ENCODE results near the gene AGMO.

DNA sequence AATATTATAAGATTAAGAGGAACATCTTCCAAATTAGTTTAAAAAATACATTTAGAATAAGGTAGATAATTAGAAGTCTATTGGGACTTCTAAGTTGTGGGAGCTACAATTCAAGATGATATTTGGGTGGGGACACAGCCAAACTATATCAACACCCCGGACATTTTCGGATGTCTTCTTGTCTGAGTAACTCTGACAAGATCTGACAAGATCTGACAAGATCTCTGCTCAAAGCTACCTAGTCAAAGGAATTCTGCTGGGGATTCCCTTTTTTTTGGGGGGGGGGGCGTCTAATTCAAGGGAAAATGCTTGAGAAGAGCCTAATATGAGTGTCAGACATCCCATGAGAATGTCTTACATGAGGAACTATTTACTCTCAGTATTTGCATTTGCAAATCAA, 5.2 kb upstream of the AGMO start:
- TF ChIP-seq HDAC6 (IDR thresholded peaks at IDR 0.05; ENCODE audit: unreplicated experiment) (no peak), GABPA (IDR thresholded peaks at IDR 0.05; ENCODE audit: low read depth) (no peak), PAX5 (IDR thresholded peaks at IDR 0.05; ENCODE audit: borderline replicate concordance, low read depth, low read length) (no peak), CBX3 (IDR thresholded peaks at IDR 0.05; ENCODE audit: borderline replicate concordance, low read depth) (no peak), EZH2 (IDR thresholded peaks at IDR 0.05; ENCODE audit: borderline replicate concordance, control insufficient read depth, low read depth, low read length) (no peak), ZNF207 (IDR thresholded peaks at IDR 0.05; ENCODE audit: borderline replicate concordance) (no peak), GATAD2B (conservative IDR thresholded peaks at IDR 0.05; ENCODE audit: low read depth) (no peak), POLR2AphosphoS5 (IDR thresholded peaks at IDR 0.05; ENCODE audit: low read length) (no peak), POLR2A (IDR thresholded peaks at IDR 0.05; ENCODE audit: low read depth, low read length) (no peak), MYC (IDR thresholded peaks at IDR 0.05; ENCODE audit: insufficient read depth, insufficient read length, insufficient replicate concordance, low read length, severe bottlenecking) (no peak), NR2C2 (IDR thresholded peaks at IDR 0.05; ENCODE audit: borderline replicate concordance, control insufficient read depth, insufficient read length, low read depth) (no peak)
- TF ChIP-seq, protein P1, sequence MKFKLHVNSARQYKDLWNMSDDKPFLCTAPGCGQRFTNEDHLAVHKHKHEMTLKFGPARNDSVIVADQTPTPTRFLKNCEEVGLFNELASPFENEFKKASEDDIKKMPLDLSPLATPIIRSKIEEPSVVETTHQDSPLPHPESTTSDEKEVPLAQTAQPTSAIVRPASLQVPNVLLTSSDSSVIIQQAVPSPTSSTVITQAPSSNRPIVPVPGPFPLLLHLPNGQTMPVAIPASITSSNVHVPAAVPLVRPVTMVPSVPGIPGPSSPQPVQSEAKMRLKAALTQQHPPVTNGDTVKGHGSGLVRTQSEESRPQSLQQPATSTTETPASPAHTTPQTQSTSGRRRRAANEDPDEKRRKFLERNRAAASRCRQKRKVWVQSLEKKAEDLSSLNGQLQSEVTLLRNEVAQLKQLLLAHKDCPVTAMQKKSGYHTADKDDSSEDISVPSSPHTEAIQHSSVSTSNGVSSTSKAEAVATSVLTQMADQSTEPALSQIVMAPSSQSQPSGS (IDR thresholded peaks at IDR 0.05; ENCODE audit: low read length): no peak
- TF ChIP-seq, protein P2, sequence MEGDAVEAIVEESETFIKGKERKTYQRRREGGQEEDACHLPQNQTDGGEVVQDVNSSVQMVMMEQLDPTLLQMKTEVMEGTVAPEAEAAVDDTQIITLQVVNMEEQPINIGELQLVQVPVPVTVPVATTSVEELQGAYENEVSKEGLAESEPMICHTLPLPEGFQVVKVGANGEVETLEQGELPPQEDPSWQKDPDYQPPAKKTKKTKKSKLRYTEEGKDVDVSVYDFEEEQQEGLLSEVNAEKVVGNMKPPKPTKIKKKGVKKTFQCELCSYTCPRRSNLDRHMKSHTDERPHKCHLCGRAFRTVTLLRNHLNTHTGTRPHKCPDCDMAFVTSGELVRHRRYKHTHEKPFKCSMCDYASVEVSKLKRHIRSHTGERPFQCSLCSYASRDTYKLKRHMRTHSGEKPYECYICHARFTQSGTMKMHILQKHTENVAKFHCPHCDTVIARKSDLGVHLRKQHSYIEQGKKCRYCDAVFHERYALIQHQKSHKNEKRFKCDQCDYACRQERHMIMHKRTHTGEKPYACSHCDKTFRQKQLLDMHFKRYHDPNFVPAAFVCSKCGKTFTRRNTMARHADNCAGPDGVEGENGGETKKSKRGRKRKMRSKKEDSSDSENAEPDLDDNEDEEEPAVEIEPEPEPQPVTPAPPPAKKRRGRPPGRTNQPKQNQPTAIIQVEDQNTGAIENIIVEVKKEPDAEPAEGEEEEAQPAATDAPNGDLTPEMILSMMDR (IDR thresholded peaks at IDR 0.05 in 2 of 3, conservative IDR thresholded peaks at IDR 0.05 in 1 of 3; ENCODE audit: control insufficient read depth in 2 of 3, extremely low read depth in 1 of 3, insufficient read depth in 1 of 3, low read depth in 3 of 3, low read length in 3 of 3): no peak
- TF ChIP-seq, protein P3, sequence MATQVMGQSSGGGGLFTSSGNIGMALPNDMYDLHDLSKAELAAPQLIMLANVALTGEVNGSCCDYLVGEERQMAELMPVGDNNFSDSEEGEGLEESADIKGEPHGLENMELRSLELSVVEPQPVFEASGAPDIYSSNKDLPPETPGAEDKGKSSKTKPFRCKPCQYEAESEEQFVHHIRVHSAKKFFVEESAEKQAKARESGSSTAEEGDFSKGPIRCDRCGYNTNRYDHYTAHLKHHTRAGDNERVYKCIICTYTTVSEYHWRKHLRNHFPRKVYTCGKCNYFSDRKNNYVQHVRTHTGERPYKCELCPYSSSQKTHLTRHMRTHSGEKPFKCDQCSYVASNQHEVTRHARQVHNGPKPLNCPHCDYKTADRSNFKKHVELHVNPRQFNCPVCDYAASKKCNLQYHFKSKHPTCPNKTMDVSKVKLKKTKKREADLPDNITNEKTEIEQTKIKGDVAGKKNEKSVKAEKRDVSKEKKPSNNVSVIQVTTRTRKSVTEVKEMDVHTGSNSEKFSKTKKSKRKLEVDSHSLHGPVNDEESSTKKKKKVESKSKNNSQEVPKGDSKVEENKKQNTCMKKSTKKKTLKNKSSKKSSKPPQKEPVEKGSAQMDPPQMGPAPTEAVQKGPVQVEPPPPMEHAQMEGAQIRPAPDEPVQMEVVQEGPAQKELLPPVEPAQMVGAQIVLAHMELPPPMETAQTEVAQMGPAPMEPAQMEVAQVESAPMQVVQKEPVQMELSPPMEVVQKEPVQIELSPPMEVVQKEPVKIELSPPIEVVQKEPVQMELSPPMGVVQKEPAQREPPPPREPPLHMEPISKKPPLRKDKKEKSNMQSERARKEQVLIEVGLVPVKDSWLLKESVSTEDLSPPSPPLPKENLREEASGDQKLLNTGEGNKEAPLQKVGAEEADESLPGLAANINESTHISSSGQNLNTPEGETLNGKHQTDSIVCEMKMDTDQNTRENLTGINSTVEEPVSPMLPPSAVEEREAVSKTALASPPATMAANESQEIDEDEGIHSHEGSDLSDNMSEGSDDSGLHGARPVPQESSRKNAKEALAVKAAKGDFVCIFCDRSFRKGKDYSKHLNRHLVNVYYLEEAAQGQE (IDR thresholded peaks at IDR 0.05; ENCODE audit: low read depth, low read length): no peak

All from GM12878 (cell line).